Measurements from ENCODE around the gene DEPDC1B. TPM values are rescaled to one million over a fixed set of nuclear protein-coding genes. Genes with fewer than 3 reads are reported as not detected.
"Not testable (repeated sequence)": the region's sequence is repeated elsewhere in the genome, so short reads cannot be mapped to it uniquely, and the experiment has no call there.

DEPDC1B gene
- 1 to 10 TPM; 5.3 to 7.0 TPM for total RNA-seq
- long read RNA-seq, transcript DEPDC1B-201 (11 exons, 2,499 nt): major isoform, 10 of 14 reads
- long read RNA-seq, partial matches to known transcripts: 0 of 14 reads
- long read RNA-seq, other reads (novel, unspliced or antisense): 4 of 14 reads

- peak; percentile 98 for ATAC-seq
- DNase-seq: peak; percentile 80 to 90
- intact Hi-C loops (cut with DNase I, micrococcal nuclease): no loop called here
These were observed at the start of gene DEPDC1B for GRCh38 chr5:60699609-60700415. Gene DEPDC1B, minus strand, starts transcription at chr5:60700166. Its CDS starts 73 bp downstream, at chr5:60700093.

GRCh38 chr5:60744682-60745081, 44.7 kb upstream of the DEPDC1B start:
- DNase-seq (no peak), ATAC-seq (no peak)
- intact Hi-C loops (cut with DNase I, micrococcal nuclease): no loop called here

- DNase-seq (no peak), ATAC-seq (no peak)
- intact Hi-C loops (cut with DNase I, micrococcal nuclease): no loop called here
These were observed 43.7 kb upstream of the DEPDC1B start for GRCh38 chr5:60743511-60744314.

- ATAC-seq (no peak), DNase-seq (no peak)
- intact Hi-C loops (cut with DNase I, micrococcal nuclease): no loop called here
These were observed 40.4 kb upstream of the DEPDC1B start for GRCh38 chr5:60740322-60740721.

- DNase-seq (no peak), ATAC-seq (no peak)
- intact Hi-C loops (cut with DNase I, micrococcal nuclease): no loop called here
These were observed 39.0 kb upstream of the DEPDC1B start for GRCh38 chr5:60738933-60739332.

- intact Hi-C loops (cut with DNase I, micrococcal nuclease): no loop called here
- no peak for ATAC-seq
- no peak for DNase-seq
These were observed 38.5 kb upstream of the DEPDC1B start for GRCh38 chr5:60738461-60738860.

GRCh38 chr5:60730858-60731257, 30.9 kb upstream of the DEPDC1B start:
- intact Hi-C loops (cut with DNase I, micrococcal nuclease); ATAC-seq; DNase-seq: not testable (repeated sequence)

GRCh38 chr5:60727033-60727679, 27.2 kb upstream of the DEPDC1B start:
- DNase-seq (no peak), ATAC-seq (no peak)
- intact Hi-C loops (cut with DNase I, micrococcal nuclease): no loop called here

GRCh38 chr5:60724126-60724525, 24.2 kb upstream of the DEPDC1B start:
- intact Hi-C loops (cut with DNase I, micrococcal nuclease): no loop called here
- no peak for ATAC-seq

GRCh38 chr5:60722416-60722815, 22.4 kb upstream of the DEPDC1B start:
- DNase-seq (no peak), ATAC-seq (no peak)
- intact Hi-C loops (cut with DNase I, micrococcal nuclease): no loop called here

More at GRCh38 chr5:60724126-60724525, 24.2 kb upstream of the DEPDC1B start:
- no peak for DNase-seq

- DNase-seq: no peak
- intact Hi-C loops (cut with DNase I, micrococcal nuclease): no loop called here
- ATAC-seq: peak; percentile 63
These were observed 19.4 kb upstream of the DEPDC1B start for GRCh38 chr5:60719329-60719728.

GRCh38 chr5:60718166-60718892, 18.4 kb upstream of the DEPDC1B start:
- DNase-seq (no peak), ATAC-seq (peak; percentile 51)
- intact Hi-C loops (cut with DNase I, micrococcal nuclease): no loop called here

- DNase-seq; ATAC-seq; intact Hi-C loops (cut with DNase I, micrococcal nuclease): not testable (repeated sequence)
These were observed 15.4 kb upstream of the DEPDC1B start for GRCh38 chr5:60715201-60715928.

GRCh38 chr5:60712950-60713349, 13.0 kb upstream of the DEPDC1B start:
- no peak for DNase-seq
- intact Hi-C loops (cut with DNase I, micrococcal nuclease): no loop called here
- ATAC-seq: no peak

- DNase-seq; ATAC-seq; intact Hi-C loops (cut with DNase I, micrococcal nuclease): not testable (repeated sequence)
These were observed 11.9 kb upstream of the DEPDC1B start for GRCh38 chr5:60711892-60712291.

- no peak for ATAC-seq
These were observed 10.4 kb upstream of the DEPDC1B start for GRCh38 chr5:60710362-60710761.

GRCh38 chr5:60705144-60705543, 5.2 kb upstream of the DEPDC1B start:
- intact Hi-C loops (cut with DNase I, micrococcal nuclease): no loop called here
- no peak for DNase-seq
- ATAC-seq: no peak

More at GRCh38 chr5:60710362-60710761, 10.4 kb upstream of the DEPDC1B start:
- DNase-seq: no peak
- intact Hi-C loops (cut with DNase I, micrococcal nuclease): no loop called here

- no peak for ATAC-seq
- no peak for DNase-seq
- intact Hi-C loops (cut with DNase I, micrococcal nuclease): no loop called here
These were observed 4.0 kb upstream of the DEPDC1B start for GRCh38 chr5:60703944-60704343.

Data from left colon (tissue), 2 donors.